ENCODE measurements around the gene RPS6KA5.

- TF ChIP-seq CTCF (conservative IDR thresholded peaks at IDR 0.05; ENCODE audit: low read depth, low read length) = no peak
- TF ChIP-seq EZH2phosphoT487 (IDR thresholded peaks at IDR 0.05; ENCODE audit: borderline replicate concordance, low read length) = no peak
- TF ChIP-seq EZH2 (IDR thresholded peaks at IDR 0.05; ENCODE audit: low read length, unreplicated experiment) = no peak
Observed at GRCh38 chr14:90942511-90942910, 117.9 kb downstream of the RPS6KA5 start.

All from PC-3 (cell line).